ENCODE measurements around the gene MAP4K2.
A peak's percentile ranks its signal among the peaks of the same experiment; 100 is the strongest.
"Not testable (repeated sequence)": the region's sequence is repeated elsewhere in the genome, so short reads cannot be mapped to it uniquely, and the experiment has no call there.

Gene MAP4K2

DNA sequence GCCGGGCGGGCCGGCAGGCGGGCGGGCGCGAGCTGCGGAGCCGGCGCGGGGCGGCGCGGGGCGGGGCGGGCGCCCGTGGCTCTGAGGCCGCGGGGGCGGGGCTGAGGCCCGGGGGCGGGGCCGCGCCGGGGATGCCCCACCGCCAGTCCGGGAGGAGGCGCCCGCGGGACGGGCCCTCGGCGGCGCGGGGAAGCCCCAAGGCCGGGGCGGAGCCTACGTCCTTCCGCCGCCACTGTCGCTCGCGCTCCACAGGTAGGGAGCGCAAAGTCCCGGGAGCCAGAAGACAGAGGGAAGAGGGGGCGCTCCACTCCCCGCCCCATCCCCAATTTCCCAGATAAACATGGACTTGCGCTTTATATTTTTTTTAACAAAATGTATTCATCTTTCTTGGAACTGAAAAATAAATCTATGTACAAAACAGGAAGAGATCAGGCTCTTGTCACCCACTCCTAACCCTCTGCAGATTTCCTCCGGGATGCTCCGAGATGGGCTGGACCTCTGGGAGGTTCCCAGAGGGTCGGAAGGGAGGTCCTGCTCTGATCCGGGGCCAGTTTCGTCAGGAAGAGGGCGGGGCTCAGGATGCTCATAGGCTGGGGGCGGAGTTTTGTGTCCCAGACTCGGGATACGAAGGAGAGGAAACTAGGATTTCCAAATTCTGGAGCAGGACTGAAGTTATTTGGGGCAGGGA, at the start of gene MAP4K2:
MAP4K2 (minus strand) TSS at position 57 of the 688 bp plus-strand sequence. CDS start 65 bp downstream, outside the sequence.
- peak; percentile 88 for DNase-seq

DNA sequence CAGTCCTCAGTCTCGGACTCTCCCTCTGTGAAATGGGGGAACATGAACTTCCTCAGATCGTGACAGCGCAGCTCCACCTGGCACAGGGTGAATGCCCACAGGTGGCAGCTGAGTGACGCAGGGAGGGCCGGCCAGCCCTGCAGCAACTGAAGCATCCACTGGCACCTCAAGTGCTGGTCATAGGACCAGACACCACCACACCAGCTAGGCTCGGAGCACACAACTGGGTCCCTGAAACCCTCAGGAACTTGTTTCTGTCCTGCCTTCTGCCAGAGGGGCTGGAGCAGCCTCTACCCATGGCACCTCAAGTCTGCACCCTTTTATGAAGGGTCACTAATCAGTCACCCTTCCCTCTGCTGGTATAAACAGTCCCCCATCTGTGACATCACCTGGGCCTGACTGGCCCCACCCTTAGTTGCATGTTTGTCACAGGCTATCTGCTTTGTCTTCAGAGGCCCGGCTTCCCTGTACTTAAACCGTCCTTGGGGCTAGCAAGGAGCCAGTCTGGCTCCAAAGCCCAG, 48.9 kb upstream of the MAP4K2 start:
- DNase-seq, result peak; percentile 38

DNA sequence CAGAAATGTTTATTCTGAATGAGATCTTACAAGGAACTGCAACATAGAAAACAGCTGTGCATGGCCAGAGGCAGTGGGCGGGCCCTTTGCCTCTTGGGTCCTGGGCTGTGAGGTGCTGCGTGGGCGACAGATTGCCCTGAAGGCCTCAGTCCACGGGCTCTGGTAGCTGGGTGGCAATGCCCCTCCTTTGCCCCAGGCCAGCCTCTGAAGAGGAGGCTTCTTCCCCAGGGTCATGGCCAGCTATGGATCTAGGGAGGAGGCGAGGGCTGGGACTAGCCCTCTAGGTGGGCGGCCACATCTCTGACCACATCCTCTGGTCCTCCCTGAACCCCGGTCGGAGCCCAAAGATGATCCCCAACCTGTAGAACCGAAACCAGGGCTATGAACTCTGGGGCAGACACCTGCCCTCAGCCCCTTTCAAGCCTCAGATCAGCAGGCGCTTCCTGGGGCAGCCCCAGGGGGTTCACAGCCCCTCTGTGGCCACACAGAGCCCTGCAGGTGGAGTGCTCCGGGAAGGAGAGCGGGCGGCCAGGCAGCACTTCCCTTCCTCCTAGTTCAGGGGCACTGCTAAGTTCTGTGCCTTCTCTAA, 48.1 kb upstream of the MAP4K2 start:
- peak; percentile 64 for DNase-seq

DNA sequence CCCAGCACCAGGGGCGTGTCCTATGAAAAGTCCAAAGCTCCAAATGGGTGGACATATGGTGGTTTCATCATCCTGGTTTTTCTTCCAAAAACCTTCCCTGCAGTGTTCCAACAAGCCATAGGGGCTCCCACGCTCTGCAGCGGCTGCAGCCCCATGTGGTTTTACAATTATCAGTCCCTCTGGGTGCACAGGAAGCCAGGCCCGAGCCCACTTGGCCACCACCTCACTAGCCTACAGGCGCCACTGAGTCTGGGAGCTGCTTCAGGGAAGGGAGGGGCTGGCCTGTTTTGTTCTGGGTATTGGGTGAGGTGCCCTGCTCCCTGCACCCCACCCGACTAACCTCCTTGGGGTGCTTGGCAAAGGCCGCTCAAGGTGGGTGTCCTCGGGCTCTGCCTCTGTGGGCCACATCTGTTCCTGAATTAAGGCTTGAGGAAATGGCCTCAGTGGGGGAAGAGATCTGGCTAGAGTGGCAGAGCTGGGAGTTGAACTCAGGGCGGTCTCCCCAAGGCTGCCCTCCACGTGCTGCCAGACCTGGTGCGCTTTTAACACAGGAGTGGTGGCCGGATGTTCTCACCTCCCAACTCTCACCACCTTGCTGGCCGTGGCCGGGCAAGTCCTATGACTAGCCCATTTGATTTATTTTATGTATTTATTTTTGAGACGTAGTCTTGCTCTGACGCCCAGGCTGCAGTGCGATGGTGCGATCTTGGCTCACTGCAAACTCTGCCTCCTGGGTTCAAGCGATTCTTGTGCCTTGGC, 46.8 kb upstream of the MAP4K2 start:
- peak; percentile 43 for DNase-seq

DNA sequence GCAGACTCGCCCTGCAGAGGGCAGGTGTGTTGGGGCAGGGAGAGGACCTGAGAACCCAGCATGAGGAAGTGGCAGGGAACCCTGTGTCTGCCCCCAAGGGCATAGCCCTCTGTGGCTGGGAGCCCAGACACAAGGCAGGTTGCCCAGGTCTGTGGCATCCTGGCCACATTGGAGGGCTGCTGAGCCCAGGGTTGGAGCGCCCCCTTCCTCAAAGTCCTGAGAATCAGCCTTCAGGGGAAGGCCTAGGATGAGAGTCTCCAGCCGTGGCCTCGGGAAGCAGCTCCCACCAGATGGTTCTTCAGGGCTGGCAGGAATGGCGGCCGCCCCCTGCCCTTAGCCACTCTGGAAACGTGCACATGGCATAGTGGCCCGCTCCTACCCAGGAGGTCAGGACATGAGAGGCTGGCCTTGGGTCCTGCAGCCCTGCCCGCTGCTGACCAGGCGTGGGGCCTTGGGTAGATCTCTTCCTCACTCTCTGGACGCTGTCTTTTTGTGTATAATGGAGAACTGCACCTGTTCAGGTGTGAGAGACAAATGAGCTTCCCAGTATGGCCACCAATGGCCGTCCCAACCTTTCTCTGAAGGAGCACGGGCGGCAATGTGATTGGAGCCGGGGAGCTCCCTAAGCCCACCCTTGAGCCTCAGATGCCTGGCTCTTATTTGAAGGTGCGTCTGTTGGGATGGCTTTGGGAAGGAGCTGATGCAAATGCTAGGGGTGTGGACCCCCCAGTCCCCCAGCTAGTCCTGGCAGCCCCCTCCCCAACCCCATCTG, 46.0 kb upstream of the MAP4K2 start:
- DNase-seq, result peak; percentile 26

DNA sequence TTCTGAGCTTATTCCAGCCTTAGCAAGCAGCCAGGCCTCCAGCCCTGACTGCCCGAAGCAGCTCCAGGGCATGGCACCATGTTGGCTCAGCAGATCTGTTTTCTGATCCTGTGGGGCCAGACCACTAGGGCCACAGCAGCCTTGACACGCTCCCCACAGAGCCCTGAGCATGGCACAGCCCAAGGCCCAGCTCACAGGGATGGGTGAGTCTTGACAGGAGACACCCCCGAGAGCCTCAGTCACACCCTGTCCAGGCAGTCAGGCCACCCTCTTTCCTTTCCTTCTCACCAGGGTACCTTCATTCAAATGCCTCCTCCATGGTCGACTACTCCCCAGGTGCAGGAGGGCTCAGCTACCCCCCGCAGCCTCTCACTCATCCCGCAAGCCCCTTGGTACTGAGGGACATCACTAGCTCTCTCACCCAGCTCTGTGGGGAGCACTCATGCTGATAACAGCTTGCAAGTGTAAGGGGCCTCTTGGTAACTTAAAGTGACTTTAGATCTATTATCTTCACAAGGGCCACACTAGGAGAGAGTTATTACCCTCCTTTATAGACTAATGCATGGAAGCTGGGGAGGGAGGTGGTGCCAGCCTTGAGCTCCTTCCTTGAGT, 45.3 kb upstream of the MAP4K2 start:
- DNase-seq, result peak; percentile 35

DNA sequence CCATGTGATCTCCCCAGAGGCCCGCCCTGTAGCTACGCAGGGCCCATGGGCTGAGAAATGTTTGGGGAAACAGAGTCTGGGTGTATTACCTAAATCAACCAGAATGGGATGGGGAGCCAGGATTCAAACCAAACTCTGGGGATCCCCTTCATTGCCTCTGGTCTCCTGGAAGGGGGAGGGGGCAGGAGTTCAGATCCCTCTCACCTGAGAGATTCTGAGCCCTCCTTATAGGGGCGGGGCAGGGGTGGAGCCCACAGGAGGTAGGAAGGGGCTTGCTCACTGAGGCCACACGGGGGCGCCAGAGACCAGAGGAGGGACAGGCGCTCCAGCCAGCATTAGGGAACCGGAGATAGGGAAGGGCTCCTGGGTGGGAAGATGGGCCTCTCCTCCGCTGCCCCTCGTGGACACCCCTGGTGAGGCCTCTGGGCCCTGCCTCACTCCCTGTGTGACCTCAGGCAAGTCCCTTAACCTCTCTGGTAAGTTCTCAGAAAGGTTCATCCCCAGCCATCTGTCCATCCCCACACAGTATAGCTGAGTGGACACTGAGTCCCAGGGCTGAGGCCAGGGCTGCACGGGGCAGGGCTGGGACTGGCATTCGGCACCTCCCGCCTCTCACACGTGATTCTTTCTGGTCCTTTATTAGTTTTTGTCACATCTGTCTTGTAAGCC, 44.1 kb upstream of the MAP4K2 start:
- DNase-seq, result peak; percentile 93

DNA sequence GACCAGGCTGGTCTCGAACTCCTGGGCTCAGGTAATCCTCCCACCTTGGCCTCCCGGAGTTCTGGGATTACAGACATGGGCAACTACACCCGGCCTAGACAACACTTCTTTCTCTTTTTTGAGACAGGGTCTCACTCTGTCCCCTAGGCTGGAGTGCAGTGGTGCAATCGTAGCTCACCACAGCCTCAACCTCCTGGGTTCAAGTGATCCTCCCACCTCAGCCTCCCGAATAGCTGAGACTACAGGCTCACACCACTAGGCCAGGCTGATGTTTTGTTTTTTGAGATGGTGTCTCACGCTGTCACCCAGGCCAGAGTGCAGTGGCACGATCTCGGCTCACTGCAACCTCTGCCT, 42.7 kb upstream of the MAP4K2 start:
- not testable (repeated sequence) for DNase-seq

DNA sequence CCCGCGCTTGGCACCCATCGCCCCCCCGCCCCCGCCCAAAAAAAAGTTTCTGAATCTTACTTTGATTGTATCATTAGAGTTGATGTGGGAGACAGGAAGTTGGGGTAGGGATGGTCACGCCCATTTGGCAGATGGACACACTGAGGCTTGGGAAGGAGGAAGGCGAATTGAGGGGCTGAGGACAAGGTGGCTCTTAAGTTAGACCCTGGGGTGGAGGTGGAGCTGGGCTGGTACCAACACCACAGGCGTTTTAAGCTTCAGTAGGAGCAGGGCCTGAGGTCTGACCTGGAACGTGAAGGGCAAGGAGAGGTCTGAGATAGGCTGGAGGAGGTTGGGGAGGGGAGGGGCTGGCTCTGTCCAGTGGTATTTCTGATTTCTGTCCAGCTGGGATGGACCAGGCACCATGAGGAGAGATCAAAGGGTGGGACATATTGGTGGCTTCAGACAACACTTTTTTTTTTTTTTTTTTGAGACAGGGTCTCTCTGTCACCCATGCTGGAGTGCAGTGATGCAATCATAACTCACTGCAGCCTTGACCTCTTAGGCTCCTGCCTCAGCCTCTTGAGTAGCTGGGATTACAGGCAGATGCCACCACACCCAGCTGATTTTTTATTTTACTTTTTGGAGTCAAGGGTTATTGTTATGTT, 42.2 kb upstream of the MAP4K2 start:
- no peak for DNase-seq

DNA sequence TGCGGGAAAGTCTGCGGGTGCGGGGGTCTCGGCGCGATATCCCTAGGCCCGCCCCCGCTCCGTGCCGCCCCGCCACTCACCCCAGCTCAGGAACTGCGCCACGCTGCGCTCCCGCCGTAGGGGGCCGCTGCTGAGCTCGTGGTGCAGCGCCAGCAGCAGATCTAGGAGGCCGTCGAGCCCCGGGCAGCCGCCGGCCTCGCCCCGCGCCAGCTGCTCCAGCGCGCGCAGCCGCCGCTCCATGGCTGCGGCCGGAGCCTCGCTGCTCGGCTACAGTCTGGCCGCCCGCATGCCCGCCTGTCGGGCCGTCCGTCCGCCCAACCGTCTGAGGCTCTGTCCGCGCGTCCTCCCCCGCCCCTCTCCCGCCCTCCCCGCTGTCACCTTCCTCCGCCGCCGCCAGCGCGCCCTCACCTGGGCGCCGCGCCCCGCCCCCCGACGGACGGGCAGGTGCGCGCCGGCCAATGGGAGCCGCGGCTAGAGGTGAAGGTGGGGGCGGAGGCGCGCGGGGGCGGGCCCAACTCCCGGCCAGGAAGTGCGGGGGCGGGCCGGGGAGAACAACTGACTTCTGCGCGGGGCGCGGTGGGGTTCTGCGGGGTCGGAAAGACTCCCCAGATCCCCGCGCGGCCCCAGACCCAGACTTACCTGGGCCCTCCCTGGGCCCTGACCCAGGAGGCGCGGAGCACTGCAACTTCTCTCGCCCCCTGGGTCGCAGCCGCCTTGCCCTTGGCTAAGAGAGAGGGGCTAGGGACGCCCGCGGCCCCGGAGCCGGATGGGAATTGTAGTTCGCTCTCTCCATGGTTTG, 41.5 kb upstream of the MAP4K2 start, which contains the start of gene CDC42BPG:
CDC42BPG (minus strand) TSS at position 324 of the 799 bp plus-strand sequence; CDS start at position 240, 84 bp downstream.
- DNase-seq, result peak; percentile 76

DNA sequence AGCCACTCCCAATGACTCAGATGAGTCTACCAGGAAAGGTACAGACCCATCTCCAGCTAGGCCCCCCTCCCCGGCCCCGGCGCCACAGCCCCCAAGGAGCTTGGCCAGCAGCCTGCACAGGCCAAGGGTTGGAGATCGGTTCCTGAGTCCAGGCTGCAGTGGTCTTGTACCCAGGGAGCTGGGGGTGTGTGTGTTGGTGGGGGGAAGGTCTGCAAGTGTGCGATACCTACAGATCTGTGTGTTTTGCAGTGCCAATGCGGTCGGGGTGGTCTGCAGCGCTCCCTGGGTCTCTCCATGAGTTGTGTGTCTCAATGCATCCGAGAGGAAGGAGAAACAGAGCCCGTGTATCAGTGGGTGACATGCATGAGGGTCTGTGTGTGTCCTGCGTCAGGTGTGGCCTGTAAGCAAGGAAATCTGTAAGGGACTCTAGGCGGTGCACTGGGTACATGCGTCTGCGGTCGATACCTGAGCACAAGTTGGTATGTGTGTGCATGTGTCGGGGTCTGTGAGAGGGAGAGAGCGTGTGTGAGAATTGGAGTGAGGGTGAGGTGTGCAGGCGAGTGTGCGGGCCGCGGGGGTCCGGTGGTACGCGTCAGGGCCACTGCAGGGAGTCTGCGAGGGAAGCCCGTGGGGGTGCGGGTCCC, 40.8 kb upstream of the MAP4K2 start:
- DNase-seq, result no peak

DNA sequence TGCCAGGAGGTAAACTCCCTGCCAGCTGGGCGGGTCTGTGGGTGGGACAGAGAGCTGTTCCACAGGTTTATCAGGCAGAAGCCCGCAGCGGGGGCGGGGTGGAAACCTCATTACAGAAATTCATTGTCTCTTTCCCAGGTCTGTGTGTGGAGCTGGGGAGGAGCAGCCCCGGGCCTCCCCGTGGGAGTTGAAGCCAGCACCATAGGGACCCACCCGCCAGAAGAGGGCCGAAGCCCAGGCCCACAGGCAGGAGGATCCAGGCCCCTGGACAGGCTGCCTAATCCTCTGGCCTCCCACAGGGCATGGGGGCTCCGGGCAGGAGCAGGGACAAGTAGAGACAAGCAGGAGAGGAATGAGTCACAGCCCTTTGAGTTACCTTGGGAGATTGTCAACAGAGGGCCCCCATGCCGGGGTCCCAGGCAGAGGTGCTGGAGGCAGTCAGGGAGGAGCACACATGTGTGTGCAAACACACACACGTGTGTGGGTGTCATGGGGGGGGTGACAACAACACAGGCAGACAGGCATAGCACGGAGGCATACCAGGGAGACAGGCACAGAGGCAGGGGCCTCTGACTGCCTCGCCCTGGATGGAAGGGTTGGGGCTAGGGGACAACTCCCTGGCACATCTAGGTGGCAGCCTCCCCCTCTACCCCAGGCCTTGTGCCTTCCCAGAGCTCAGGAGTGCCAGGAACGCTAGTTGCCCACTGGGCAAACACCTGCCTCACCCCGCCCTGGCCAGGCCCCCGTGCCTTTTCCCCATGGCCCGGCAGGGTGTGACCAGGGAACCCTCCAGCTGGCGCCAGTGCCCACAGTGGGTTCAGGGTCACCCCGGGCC, 40.1 kb upstream of the MAP4K2 start:
- no peak for DNase-seq

DNA sequence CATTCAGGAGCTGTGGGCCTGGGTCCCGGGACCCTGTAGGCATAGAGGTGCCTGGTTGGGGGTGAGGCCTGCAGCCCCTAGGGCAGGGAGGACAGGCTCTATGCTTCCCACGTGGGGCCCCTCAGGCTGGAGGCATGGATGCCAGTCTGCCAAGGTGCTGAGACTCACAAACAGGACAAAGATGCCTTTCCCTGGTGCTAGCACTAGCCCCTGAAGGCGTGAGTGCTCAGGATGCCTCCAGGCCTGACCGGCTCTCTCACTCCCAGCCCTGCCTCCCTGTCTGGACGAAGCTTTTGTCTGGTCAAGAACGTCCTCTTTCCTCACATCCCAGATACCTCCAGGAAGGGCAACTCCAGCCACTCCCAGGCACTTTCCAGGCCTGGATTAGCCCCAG, 39.3 kb upstream of the MAP4K2 start:
- no peak for DNase-seq

DNA sequence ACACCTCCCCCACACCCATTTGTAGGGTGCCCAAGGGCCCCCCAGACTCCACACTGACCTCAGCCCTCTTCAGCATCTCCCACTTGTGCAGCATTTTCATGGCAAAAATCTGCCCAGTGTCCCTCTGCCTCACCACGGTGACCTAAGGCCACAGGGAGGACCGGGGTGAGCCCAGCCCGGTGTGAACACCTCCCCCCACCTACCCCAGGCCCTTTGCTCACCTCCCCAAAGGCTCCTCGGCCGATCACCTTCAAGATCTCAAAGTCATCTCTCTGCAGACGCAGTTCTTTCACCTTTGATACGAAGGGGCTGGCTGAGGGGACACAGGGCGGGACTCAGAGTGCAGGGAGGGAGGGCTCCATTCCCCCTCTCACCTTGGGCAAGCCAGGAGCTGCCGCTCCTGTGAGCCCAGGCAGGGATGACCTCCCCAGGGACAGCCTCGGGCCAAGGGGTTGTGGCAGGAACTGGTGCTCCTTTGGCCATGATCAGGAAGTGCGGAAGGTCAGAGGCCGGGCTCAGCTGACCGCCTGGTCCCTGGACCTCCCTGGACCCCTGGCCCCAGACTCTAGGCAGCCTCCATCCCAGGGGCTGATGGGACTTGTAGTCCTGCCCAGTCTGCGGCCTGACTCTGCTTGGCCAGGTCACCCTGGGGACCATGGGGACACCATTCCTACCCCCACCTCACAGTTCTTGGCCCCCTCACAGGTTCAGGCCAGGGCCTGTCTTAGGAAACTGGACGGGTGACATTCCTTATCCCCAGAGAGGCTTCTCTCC, 38.8 kb upstream of the MAP4K2 start:
- DNase-seq, result no peak

DNA sequence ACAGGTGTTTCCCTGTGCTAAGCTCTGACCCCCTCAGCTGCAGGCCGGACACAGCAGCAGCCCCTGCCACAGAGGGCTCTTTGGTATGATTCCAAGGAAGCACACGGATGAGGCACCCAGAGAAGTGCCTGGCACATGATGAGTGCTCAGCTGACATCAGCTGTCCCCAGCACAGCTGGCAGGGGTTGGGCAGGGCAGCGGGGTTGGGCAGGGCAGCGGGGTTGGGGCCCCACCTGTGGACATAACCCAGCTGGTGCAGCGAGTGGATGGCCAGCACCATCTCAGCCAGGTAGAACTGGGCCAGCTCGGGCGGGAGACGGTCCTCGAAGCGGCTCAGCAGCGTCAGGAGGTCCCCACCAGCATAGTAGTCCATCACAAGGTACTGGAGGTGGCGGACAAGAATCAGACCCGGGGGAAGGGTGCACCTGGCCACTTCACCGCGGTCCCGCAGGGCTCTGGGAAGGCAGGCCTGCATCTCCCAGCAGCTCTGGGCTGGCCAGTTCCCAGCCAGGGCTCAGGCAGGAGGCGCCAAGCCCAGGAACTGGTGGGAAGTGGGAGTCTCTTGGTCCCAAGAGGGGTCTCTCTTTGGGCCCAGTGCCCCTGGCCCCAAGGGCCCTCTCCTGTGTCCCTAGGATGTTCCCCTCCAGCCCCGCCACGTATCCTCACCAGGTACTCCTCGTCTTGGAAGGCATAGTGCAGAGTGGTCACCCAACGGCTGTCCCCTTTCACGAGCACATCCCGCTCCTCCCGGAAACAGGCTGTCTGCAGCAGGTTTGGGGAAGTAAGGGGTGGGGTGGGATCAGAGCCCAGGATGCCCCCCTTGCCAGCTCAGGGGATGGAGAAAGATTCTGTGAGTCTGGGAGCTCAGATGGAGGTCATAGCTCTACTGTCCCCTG, 37.1 kb upstream of the MAP4K2 start:
- no peak for DNase-seq

DNA sequence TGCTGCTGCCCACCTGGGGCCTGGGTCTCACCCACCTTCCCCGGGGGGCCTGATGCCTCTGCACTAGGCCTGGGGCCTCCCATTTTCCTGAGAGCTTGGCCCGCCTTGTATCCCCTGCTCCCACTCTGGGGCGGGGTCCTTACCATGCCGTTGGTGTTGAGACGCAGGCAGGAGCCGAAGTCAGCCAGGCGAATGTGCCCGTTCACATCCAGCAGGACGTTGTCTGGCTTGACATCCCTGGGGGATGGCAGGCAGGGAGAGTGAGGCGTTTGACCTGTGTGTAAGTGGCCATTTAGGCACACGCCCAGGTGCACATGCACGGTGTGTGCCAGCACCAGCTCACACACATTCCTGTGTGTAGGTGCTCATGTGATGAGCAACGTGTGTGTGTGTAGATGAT, 36.3 kb upstream of the MAP4K2 start:
- DNase-seq, result no peak
